ENCODE measurements around the gene APEX1.
A peak's percentile ranks its signal among the peaks of the same experiment; 100 is the strongest.

The APEX1 gene

GRCh38 chr14:20469242-20469889 is 14.3 kb downstream of the APEX1 start, which contains the start of gene PNP:
TSS of gene PNP (plus strand) at chr14:20469406. CDS start at chr14:20469525, 119 bp downstream.
- H2AFZ ChIP-seq (ENCODE audit: low read length) = peak within 1 kb of the TSS; percentile 65; the same call in 1 of the 2 replicates
- TF ChIP-seq CTCF (IDR thresholded peaks at IDR 0.05; ENCODE audit: low read length) (no peak), EZH2phosphoT487 (IDR thresholded peaks at IDR 0.05; ENCODE audit: low read length) (no peak), EZH2 (optimal IDR thresholded peaks at IDR 0.05; ENCODE audit: low read depth, low read length) (no peak)
- H3K9me2 ChIP-seq (replicated peaks; ENCODE audit: insufficient read depth, low read length) = no peaks in the 10 kb centered on the region
- no peaks in the 10 kb centered on the region for H3K36me3 ChIP-seq (replicated peaks; ENCODE audit: insufficient read depth, low read length)
- peak within 1 kb of the TSS; percentile 85 for H3K4me3 ChIP-seq (ENCODE audit: low read length)
- peak within 1 kb of the TSS; percentile 83 for H3K9ac ChIP-seq (ENCODE audit: low read length)
- peaks cover 36% of the 10 kb centered on the region for H3K79me2 ChIP-seq (ENCODE audit: low read length)
- peak within 1 kb of the TSS; percentile 74 for H3K27ac ChIP-seq (ENCODE audit: low read length)
- peaks cover 4% of the 10 kb centered on the region; the same call in 1 of the 2 replicates for H3K4me1 ChIP-seq (ENCODE audit: low read length)
- no peaks in the 10 kb centered on the region for H3F3A ChIP-seq (ENCODE audit: insufficient read depth, low read length)
- peak within 1 kb of the TSS; percentile 85 for H3K4me2 ChIP-seq (ENCODE audit: low read depth, low read length)
- no peaks in the 10 kb centered on the region for H3K9me3 ChIP-seq (replicated peaks; ENCODE audit: insufficient read depth, low read length)
- no peaks in the 10 kb centered on the region for H3K27me3 ChIP-seq (replicated peaks; ENCODE audit: insufficient read depth, low read length)
- no peaks in the 10 kb centered on the region for H4K20me1 ChIP-seq (ENCODE audit: insufficient read depth, low read length)
- DNase-seq = peak; percentile 82

GRCh38 chr14:20469890-20470602 is 15.0 kb downstream of the APEX1 start:
- peak overlapping the region; percentile 85 for H3K4me2 ChIP-seq (ENCODE audit: low read depth, low read length)
- H3F3A ChIP-seq (ENCODE audit: insufficient read depth, low read length) = no peaks in the 10 kb centered on the region
- H3K79me2 ChIP-seq (ENCODE audit: low read length) = peaks cover 36% of the 10 kb centered on the region
- no peaks in the 10 kb centered on the region for H3K36me3 ChIP-seq (replicated peaks; ENCODE audit: insufficient read depth, low read length)
- no peaks in the 10 kb centered on the region for H4K20me1 ChIP-seq (ENCODE audit: insufficient read depth, low read length)
- H3K9ac ChIP-seq (ENCODE audit: low read length) = peak overlapping the region; percentile 83
- no peaks in the 10 kb centered on the region for H3K27me3 ChIP-seq (replicated peaks; ENCODE audit: insufficient read depth, low read length)
- H3K9me2 ChIP-seq (replicated peaks; ENCODE audit: insufficient read depth, low read length) = no peaks in the 10 kb centered on the region
- H3K4me1 ChIP-seq (ENCODE audit: low read length) = peaks cover 4% of the 10 kb centered on the region; the same call in 1 of the 2 replicates
- no peaks in the 10 kb centered on the region for H3K9me3 ChIP-seq (replicated peaks; ENCODE audit: insufficient read depth, low read length)
- TF ChIP-seq CTCF (IDR thresholded peaks at IDR 0.05; ENCODE audit: low read length) = no peak
- TF ChIP-seq EZH2 (optimal IDR thresholded peaks at IDR 0.05; ENCODE audit: low read depth, low read length) = no peak
- TF ChIP-seq EZH2phosphoT487 (IDR thresholded peaks at IDR 0.05; ENCODE audit: low read length) = no peak
- peak overlapping the region; percentile 74 for H3K27ac ChIP-seq (ENCODE audit: low read length)
- H2AFZ ChIP-seq (ENCODE audit: low read length) = peak overlapping the region; percentile 42; the same call in 1 of the 2 replicates
- DNase-seq = peak; percentile 24
- H3K4me3 ChIP-seq (ENCODE audit: low read length) = peak overlapping the region; percentile 85

GRCh38 chr14:20470603-20470901 is 15.5 kb downstream of the APEX1 start:
- Histone ChIP-seq H2AFZ (ENCODE audit: low read length) (0 out of 2 replicates have a peak overlapping the region, but pooled peaks have one; percentile 42), H3K4me1 (ENCODE audit: low read length) (peaks cover 4% of the 10 kb centered on the region; the same call in 1 of the 2 replicates), H3K4me2 (ENCODE audit: low read depth, low read length) (peak overlapping the region; percentile 85), H3K4me3 (ENCODE audit: low read length) (peak overlapping the region; percentile 85), H3K36me3 (replicated peaks; ENCODE audit: insufficient read depth, low read length) (no peaks in the 10 kb centered on the region), H3K9ac (ENCODE audit: low read length) (peak overlapping the region; percentile 83; the same call in 1 of the 2 replicates), H3K9me2 (replicated peaks; ENCODE audit: insufficient read depth, low read length) (no peaks in the 10 kb centered on the region), H3K9me3 (replicated peaks; ENCODE audit: insufficient read depth, low read length) (no peaks in the 10 kb centered on the region), H3K27me3 (replicated peaks; ENCODE audit: insufficient read depth, low read length) (no peaks in the 10 kb centered on the region), H3K79me2 (ENCODE audit: low read length) (peaks cover 36% of the 10 kb centered on the region), H3F3A (ENCODE audit: insufficient read depth, low read length) (no peaks in the 10 kb centered on the region), H3K27ac (ENCODE audit: low read length) (no peak overlapping the region), H4K20me1 (ENCODE audit: insufficient read depth, low read length) (no peaks in the 10 kb centered on the region)
- no peak for DNase-seq
- TF ChIP-seq CTCF (IDR thresholded peaks at IDR 0.05; ENCODE audit: low read length) (no peak), EZH2 (optimal IDR thresholded peaks at IDR 0.05; ENCODE audit: low read depth, low read length) (no peak)
